Measurements from ENCODE around the gene IL20RB. TPM values are rescaled to one million over a fixed set of nuclear protein-coding genes. Genes with fewer than 3 reads are reported as not detected.

IL20RB gene
- total RNA-seq, 1 experiment from 2014 or later: 6.9 TPM

- intact Hi-C loops (cut with micrococcal nuclease; ENCODE audit: unreplicated experiment): no loop called here
- Mint-ChIP-seq H3K9me3 (ENCODE audit: unreplicated experiment) (no peaks in the 10 kb centered on the region), H3K27ac (ENCODE audit: unreplicated experiment) (peak overlapping the region; percentile 80), H3K4me3 (ENCODE audit: unreplicated experiment) (no peak overlapping the region), H3K27me3 (ENCODE audit: insufficient read depth, unreplicated experiment) (no peaks in the 10 kb centered on the region), H3K36me3 (ENCODE audit: insufficient read depth, unreplicated experiment) (peaks cover 38% of the 10 kb centered on the region), H3K4me1 (ENCODE audit: low read depth, unreplicated experiment) (peaks cover 3% of the 10 kb centered on the region)
- H3K4me3 ChIP-seq (ENCODE audit: low read depth, low read length): no peak overlapping the region
- POLR2A ChIA-PET: no interaction called here
- no peaks in the 10 kb centered on the region for H3K9me3 ChIP-seq
- BruUV-seq (replicated peaks): no TSS peak
- no peaks in the 10 kb centered on the region for H3K36me3 ChIP-seq (ENCODE audit: control insufficient read depth, insufficient read depth, low read length)
- TF ChIP-seq CTCF (IDR thresholded peaks at IDR 0.05; ENCODE audit: insufficient read depth in 1 of 2, low read depth in 1 of 2, low read length in 1 of 2, severe bottlenecking in 1 of 2, unreplicated experiment in 1 of 2): no peak
- H3K4me1 ChIP-seq: peaks cover 8% of the 10 kb centered on the region
- CTCF ChIA-PET: no interaction called here
- DNase-seq: no peak
- H3K27me3 ChIP-seq (replicated peaks; ENCODE audit: control insufficient read depth, insufficient read depth, low read length): no peaks in the 10 kb centered on the region
Measured at GRCh38 chr3:136989781-136990524, 32.2 kb downstream of the IL20RB start.

GRCh38 chr3:136990826-136991225 lies 33.0 kb downstream of the IL20RB start:
- Histone ChIP-seq H3K36me3 (ENCODE audit: control insufficient read depth, insufficient read depth, low read length) (no peaks in the 10 kb centered on the region), H3K4me1 (no peaks in the 10 kb centered on the region), H3K4me3 (ENCODE audit: low read depth, low read length) (no peak overlapping the region), H3K27me3 (replicated peaks; ENCODE audit: control insufficient read depth, insufficient read depth, low read length) (no peaks in the 10 kb centered on the region), H3K9me3 (no peaks in the 10 kb centered on the region)
- H3K27me3 Mint-ChIP-seq (ENCODE audit: insufficient read depth, unreplicated experiment): no peaks in the 10 kb centered on the region
- H3K36me3 Mint-ChIP-seq (ENCODE audit: insufficient read depth, unreplicated experiment): peaks cover 30% of the 10 kb centered on the region
- BruUV-seq (replicated peaks): no TSS peak
- no peaks in the 10 kb centered on the region for H3K9me3 Mint-ChIP-seq (ENCODE audit: unreplicated experiment)
- no peaks in the 10 kb centered on the region for H3K4me1 Mint-ChIP-seq (ENCODE audit: low read depth, unreplicated experiment)
- POLR2A ChIA-PET: no interaction called here
- TF ChIP-seq CTCF (IDR thresholded peaks at IDR 0.05; ENCODE audit: insufficient read depth in 1 of 2, low read depth in 1 of 2, low read length in 1 of 2, severe bottlenecking in 1 of 2, unreplicated experiment in 1 of 2): no peak
- no peak overlapping the region for H3K4me3 Mint-ChIP-seq (ENCODE audit: unreplicated experiment)
- no peak for DNase-seq
- intact Hi-C loops (cut with micrococcal nuclease; ENCODE audit: unreplicated experiment): no loop called here
- H3K27ac Mint-ChIP-seq (ENCODE audit: unreplicated experiment): peak overlapping the region; percentile 80
- CTCF ChIA-PET: no interaction called here

- Histone ChIP-seq H3K4me1 (no peaks in the 10 kb centered on the region), H3K9me3 (no peaks in the 10 kb centered on the region), H3K4me3 (ENCODE audit: low read depth, low read length) (no peak overlapping the region), H3K36me3 (ENCODE audit: control insufficient read depth, insufficient read depth, low read length) (no peaks in the 10 kb centered on the region), H3K27me3 (replicated peaks; ENCODE audit: control insufficient read depth, insufficient read depth, low read length) (no peaks in the 10 kb centered on the region)
- CTCF ChIA-PET: no interaction called here
- POLR2A ChIA-PET: no interaction called here
- BruUV-seq (replicated peaks): no TSS peak
- Mint-ChIP-seq H3K9me3 (ENCODE audit: unreplicated experiment) (no peaks in the 10 kb centered on the region), H3K27me3 (ENCODE audit: insufficient read depth, unreplicated experiment) (no peaks in the 10 kb centered on the region), H3K36me3 (ENCODE audit: insufficient read depth, unreplicated experiment) (peaks cover 26% of the 10 kb centered on the region), H3K4me3 (ENCODE audit: unreplicated experiment) (no peak overlapping the region), H3K27ac (ENCODE audit: unreplicated experiment) (no peak overlapping the region), H3K4me1 (ENCODE audit: low read depth, unreplicated experiment) (no peaks in the 10 kb centered on the region)
- intact Hi-C loops (cut with micrococcal nuclease; ENCODE audit: unreplicated experiment): no loop called here
- TF ChIP-seq CTCF (IDR thresholded peaks at IDR 0.05; ENCODE audit: insufficient read depth in 1 of 2, low read depth in 1 of 2, low read length in 1 of 2, severe bottlenecking in 1 of 2, unreplicated experiment in 1 of 2): no peak
- no peak for DNase-seq
Measured at GRCh38 chr3:136992115-136992514, 34.3 kb downstream of the IL20RB start.
